Endothelial cell of umbilical vein (primary cell): ENCODE measurements around the gene TRAF1. TPM values are rescaled to one million over a fixed set of nuclear protein-coding genes. Genes with fewer than 3 reads are reported as not detected.

Experiments
- BruUV-seq: library from RNA; stranded (reverse); fragments of 400-500 nt; replicated peaks from 2 replicates; lab custom pipeline; 2021; lab: Mats Ljungman, UMichigan
- CTCF ChIA-PET: fragments of 300-600, 350-600 bp; sonication (Branson Sonifier 250); formaldehyde crosslinking; loops from one replicate; lab custom pipeline; 2021; ENCODE audit warnings: antibody characterized with exemption, inconsistent platforms; lab: Charles Lee
- POLR2A ChIA-PET: fragments of 300-600, 350-600 bp; sonication (Branson Sonifier 250); formaldehyde crosslinking; loops from one replicate; lab custom pipeline; 2021; ENCODE audit warnings: antibody characterized with exemption, inconsistent platforms; lab: Charles Lee
- DNase-seq: peaks from one replicate; pipeline ENCODE4 v3.0.0-alpha.2; 2011; ENCODE audit warnings: low read depth, low spot score
- FAIRE-seq: peaks from 2 replicates; lab custom pipeline; 2011; peaks lifted over from hg19 to GRCh38; lab: Jason Lieb, UNC
- H2AFZ ChIP-seq: 2 replicates; pipeline ENCODE4 v1.6.0; 2012; ENCODE audit warnings: low read depth, low read length, control low read depth, inconsistent platforms
- H3K27ac ChIP-seq: 2 replicates; pipeline ENCODE4 v1.5.1; 2011; ENCODE audit warnings: low read depth, mild to moderate bottlenecking, control low read depth, low read length, moderate library complexity; ENCODE audit not compliant: insufficient read depth
- H3K27me3 ChIP-seq, 2 experiments: 2 replicates each; pipeline versions ENCODE4 v1.6.0 to v1.6.1; 2011; ENCODE audit warnings: low read length in 2 of 2, mixed read lengths in 1 of 2; ENCODE audit not compliant: control insufficient read depth in 2 of 2, insufficient read depth in 2 of 2
- H3K36me3 ChIP-seq, 2 experiments: 2 replicates in 1 of 2; 3 replicates in 1 of 2; pipeline ENCODE4 v1.5.1; 2011; ENCODE audit warnings: low read length in 2 of 2, mild to moderate bottlenecking in 1 of 2, moderate library complexity in 1 of 2; ENCODE audit not compliant: control insufficient read depth in 2 of 2, insufficient read depth in 2 of 2; ENCODE audit errors: extremely low read depth in 1 of 2
- H3K4me1 ChIP-seq: 3 replicates; pipeline ENCODE4 v1.5.1; 2011; ENCODE audit warnings: mild to moderate bottlenecking, low read length; ENCODE audit not compliant: control insufficient read depth, insufficient read depth; ENCODE audit errors: extremely low read depth
- H3K4me2 ChIP-seq: 2 replicates; pipeline ENCODE4 v1.6.1; 2011; ENCODE audit warnings: low read length, control low read depth, mixed read lengths; ENCODE audit not compliant: insufficient read depth
- H3K4me3 ChIP-seq, 3 experiments: fragments of 200-600 bp in 1 of 3; sonication (generic), shearing (Covaris generic) in 1 of 3; replicated peaks in 1 of 3; 2 replicates each; pipeline ENCODE4 v1.5.1; 2011 to 2016; ENCODE audit warnings: control low read depth in 3 of 3, low read length in 3 of 3, mild to moderate bottlenecking in 2 of 3, inconsistent platforms in 1 of 3, low read depth in 1 of 3, moderate library complexity in 1 of 3; ENCODE audit not compliant: insufficient read depth in 1 of 3
- H3K79me2 ChIP-seq: 2 replicates; pipeline ENCODE4 v1.6.0; 2012; ENCODE audit warnings: low read length, inconsistent platforms; ENCODE audit not compliant: control insufficient read depth, insufficient read depth
- H3K9ac ChIP-seq: replicated peaks from 2 replicates; pipeline ENCODE3; 2011; ENCODE audit warnings: low read length, control low read depth; ENCODE audit not compliant: insufficient read depth; ENCODE audit errors: extremely low read depth
- H3K9me1 ChIP-seq: replicated peaks from 3 replicates; pipeline ENCODE4 v1.6.0; 2011; ENCODE audit warnings: mild to moderate bottlenecking, low read length; ENCODE audit not compliant: control insufficient read depth, insufficient read depth; ENCODE audit errors: extremely low read depth
- H3K9me3 ChIP-seq: replicated peaks from 2 replicates; pipeline ENCODE4 v1.5.1; 2012; ENCODE audit warnings: low read length, inconsistent platforms; ENCODE audit not compliant: control insufficient read depth, insufficient read depth
- H4K20me1 ChIP-seq: replicated peaks from 2 replicates; pipeline ENCODE3; 2011; ENCODE audit warnings: mild to moderate bottlenecking, low read length; ENCODE audit not compliant: control insufficient read depth, insufficient read depth; ENCODE audit errors: extremely low read depth
- CTCF ChIP-seq, 2 donors: IDR thresholded peaks; 1 replicate in 1 of 2; 2 replicates in 1 of 2; pipeline ENCODE4 v1.5.1; 2011; ENCODE audit warnings: low read length in 2 of 2, mild to moderate bottlenecking in 2 of 2, moderate library complexity in 2 of 2, control low read depth in 1 of 2, inconsistent platforms in 1 of 2, low read depth in 1 of 2; ENCODE audit not compliant: insufficient read depth in 1 of 2; ENCODE audit errors: extremely low read depth in 1 of 2
- EZH2 ChIP-seq: IDR thresholded peaks from 2 replicates; pipeline ENCODE4 v1.6.1; 2012; ENCODE audit warnings: borderline replicate concordance, low read depth, mild to moderate bottlenecking, moderate library complexity, low read length, inconsistent platforms; ENCODE audit not compliant: severe bottlenecking
- FOS ChIP-seq: IDR thresholded peaks from 2 replicates; pipeline ENCODE4 v1.6.1; 2011; ENCODE audit warnings: mild to moderate bottlenecking, low read length, moderate library complexity, borderline replicate concordance; ENCODE audit not compliant: insufficient read depth
- GATA2 ChIP-seq: IDR thresholded peaks from 2 replicates; pipeline ENCODE4 v1.7.0; 2011; ENCODE audit warnings: low read depth, mild to moderate bottlenecking, moderate library complexity, mixed read lengths, low read length; ENCODE audit not compliant: insufficient read length, insufficient read depth
- JUN ChIP-seq: IDR thresholded peaks from 2 replicates; pipeline ENCODE4 v1.6.1; 2011; ENCODE audit warnings: borderline replicate concordance, low read depth; ENCODE audit not compliant: insufficient read length, insufficient read depth
- MAX ChIP-seq: IDR thresholded peaks from 2 replicates; pipeline ENCODE4 v1.6.1; 2011; ENCODE audit not compliant: insufficient read depth, insufficient read length
- MYC ChIP-seq: IDR thresholded peaks from one replicate; pipeline ENCODE4 v1.6.1; 2011; ENCODE audit warnings: mild to moderate bottlenecking, low read depth, low read length
- POLR2A ChIP-seq: IDR thresholded peaks from 2 replicates; pipeline ENCODE4 v1.6.1; 2012; ENCODE audit warnings: low read depth, mild to moderate bottlenecking, control low read depth, low read length
- POLR2AphosphoS5 ChIP-seq: IDR thresholded peaks from 2 replicates; pipeline ENCODE4 v1.6.1; 2012; ENCODE audit warnings: low read depth, mild to moderate bottlenecking, control low read depth, low read length, moderate library complexity; ENCODE audit not compliant: insufficient read depth
- dilution Hi-C: fragments of 300-500 bp; cut with MboI; formaldehyde crosslinking; loops from one replicate; pipeline ENCODE4 v1.15.0; 2019; ENCODE audit warnings: low sequenced_read_pairs; ENCODE audit not compliant: extremely low pct_ligation_motif_present
- intact Hi-C: fragments of 100-400 bp; cut with micrococcal nuclease; formaldehyde crosslinking; loops from one replicate; pipeline ENCODE4 v1.10.0; 2022
- polyA plus RNA-seq, 4 experiments: library from polyadenylated mRNA; depleted of rRNA in 3 of 4; stranded (reverse) in 3 of 4; unstranded in 1 of 4; fragments of >200 nt; gene quantifications; 2 replicates each; pipeline versions ENCODE4 v1.2.1 to v1.2.3, GENCODE V29; 2011 to 2012; ENCODE audit warnings: missing spikeins in 1 of 4
- total RNA-seq: library from RNA; stranded (reverse); gene quantifications from 2 replicates; pipeline ENCODE4 v1.2.3, GENCODE V29; 2021

Gene TRAF1
- total and polyA plus RNA-seq, 2 donors (not counting 3 experiments of a cell fraction or from before 2014, with no cell fraction given): 2.0 to 2.6 TPM

- H3K4me2 ChIP-seq: no peak overlapping the region
- FAIRE-seq: no peak
- dilution Hi-C loops: no loop called here
Measured at GRCh38 chr9:120856700-120857099, 69.9 kb downstream of the TRAF1 start.

GRCh38 chr9:120855827-120856670 lies 70.5 kb downstream of the TRAF1 start:
- no peak for FAIRE-seq
- H3K27ac ChIP-seq: no peak overlapping the region
- H3K9me1 ChIP-seq: no peaks in the 10 kb centered on the region
- dilution Hi-C loops: no loop called here
- peaks cover 9 to 17% of the 10 kb centered on the region in 2 experiments for H3K36me3 ChIP-seq
- no peaks in the 10 kb centered on the region for H3K4me1 ChIP-seq
- H2AFZ ChIP-seq: no peak overlapping the region
- H3K9ac ChIP-seq: no peak overlapping the region
- CTCF ChIA-PET: interaction anchor here (0.6 to 5.7 kb wide), 3 partner anchors 9 to 1803 kb away, joined by 3 to 22 read pairs (median 3); no protein-coding TSS in a partner anchor
- no peaks in the 10 kb centered on the region for H3K27me3 ChIP-seq
- H4K20me1 ChIP-seq: no peaks in the 10 kb centered on the region
- H3K4me3 ChIP-seq: no peak overlapping the region
- H3K4me2 ChIP-seq: no peak overlapping the region
- no peaks in the 10 kb centered on the region for H3K79me2 ChIP-seq
- POLR2A ChIA-PET: interaction anchor here (1.0 kb wide), 1 partner anchor 10 kb away, joined by 3 read pairs; no protein-coding TSS in a partner anchor
- TF ChIP-seq POLR2A (no peak), GATA2 (no peak), POLR2AphosphoS5 (no peak), MAX (no peak), CTCF (IDR thresholded peaks at IDR 0.05; ENCODE audit: extremely low read depth in 1 of 2, insufficient read depth in 1 of 2, low read depth in 1 of 2, low read length in 2 of 2) (no peak), MYC (no peak), FOS (no peak), JUN (no peak), EZH2 (no peak)
- no peaks in the 10 kb centered on the region for H3K9me3 ChIP-seq
- BruUV-seq: TSS peak; percentile 17
- no peak for DNase-seq
- intact Hi-C loops: no loop called here

More at GRCh38 chr9:120856700-120857099, 69.9 kb downstream of the TRAF1 start:
- Histone ChIP-seq H3K4me1 (no peaks in the 10 kb centered on the region), H3K79me2 (no peaks in the 10 kb centered on the region), H3K27me3 (no peaks in the 10 kb centered on the region), H3K9ac (no peak overlapping the region), H3K4me3 (no peak overlapping the region), H3K36me3 (peaks cover 12 to 22% of the 10 kb centered on the region in 2 experiments), H3K9me1 (no peaks in the 10 kb centered on the region), H3K9me3 (no peaks in the 10 kb centered on the region), H2AFZ (no peak overlapping the region), H4K20me1 (no peaks in the 10 kb centered on the region), H3K27ac (no peak overlapping the region)
- ChIA-PET POLR2A (interaction anchor here (0.6 kb wide), 1 partner anchor 23 kb away, joined by 5 read pairs; no protein-coding TSS in a partner anchor), CTCF (interaction anchor here (1.3 to 5.7 kb wide), 2 partner anchors 10 to 11 kb away, joined by 3 to 22 read pairs; no protein-coding TSS in a partner anchor)
- intact Hi-C loops: no loop called here
- DNase-seq: no peak
- TF ChIP-seq POLR2AphosphoS5 (no peak), JUN (no peak), MAX (no peak), FOS (no peak)
- BruUV-seq: no TSS peak
